Endodermal cell (in vitro differentiated cells): ENCODE data around the gene DTNA. TPM values are rescaled to one million over a fixed set of nuclear protein-coding genes. Genes with fewer than 3 reads are reported as not detected.

Experiments used
- DNase-seq: peaks from one replicate; pipeline ENCODE4 v3.0.0-alpha.2; 2017
- H3K27ac ChIP-seq: 2 replicates; pipeline ENCODE4 v1.5.1; 2013; ENCODE audit warnings: mild to moderate bottlenecking, low read depth, low read length, moderate library complexity
- H3K27me3 ChIP-seq: 2 replicates; pipeline ENCODE4 v1.6.1; 2013; ENCODE audit warnings: mild to moderate bottlenecking, low read length, moderate library complexity; ENCODE audit not compliant: insufficient read depth, control insufficient read depth, poor library complexity, severe bottlenecking
- H3K36me3 ChIP-seq: 2 replicates; pipeline ENCODE4 v1.7.0; 2013; ENCODE audit warnings: mild to moderate bottlenecking, low read length, moderate library complexity; ENCODE audit not compliant: control insufficient read depth, insufficient read depth
- H3K4me1 ChIP-seq: one replicate; pipeline ENCODE4 v1.7.0; 2013; ENCODE audit warnings: low read length; ENCODE audit not compliant: control insufficient read depth, insufficient read depth
- H3K4me3 ChIP-seq: 2 replicates; pipeline ENCODE4 v1.5.1; 2013; ENCODE audit warnings: mild to moderate bottlenecking, low read length, moderate library complexity
- H3K9ac ChIP-seq: 2 replicates; pipeline ENCODE4 v1.6.1; 2013; ENCODE audit warnings: mild to moderate bottlenecking, low read length, moderate library complexity; ENCODE audit not compliant: poor library complexity, severe bottlenecking; ENCODE audit errors: extremely low read depth
- H3K9me3 ChIP-seq: 2 replicates; pipeline ENCODE4 v1.6.1; 2013; ENCODE audit warnings: mild to moderate bottlenecking, low read length, moderate library complexity; ENCODE audit not compliant: control insufficient read depth
- H3K27ac Mint-ChIP-seq: 2 replicates; pipeline ENCODE4 v1.8.0; 2020; ENCODE audit warnings: mixed read lengths
- H3K27me3 Mint-ChIP-seq: 2 replicates; pipeline ENCODE4 v1.8.0; 2021; ENCODE audit warnings: mild to moderate bottlenecking, mixed read lengths; ENCODE audit not compliant: insufficient read depth
- H3K36me3 Mint-ChIP-seq: 2 replicates; pipeline ENCODE4 v1.8.0; 2020; ENCODE audit warnings: low read depth, mixed read lengths
- H3K4me1 Mint-ChIP-seq: 2 replicates; pipeline ENCODE4 v1.8.0; 2020; ENCODE audit warnings: mixed read lengths
- H3K4me3 Mint-ChIP-seq: 2 replicates; pipeline ENCODE4 v1.8.0; 2020; ENCODE audit warnings: mild to moderate bottlenecking, moderate library complexity, mixed read lengths
- H3K9me3 Mint-ChIP-seq: 2 replicates; pipeline ENCODE4 v1.8.0; 2020; ENCODE audit warnings: mild to moderate bottlenecking, mixed read lengths
- WGBS, 2 experiments: methylation state at CpG; one replicate each; pipeline versions ENCODE4 v1.1.5 to v1.1.7; 2013; ENCODE audit warnings: missing lambda C conversion rate in 2 of 2, mixed read lengths in 1 of 2; ENCODE audit not compliant: insufficient coverage in 1 of 2, insufficient read length in 1 of 2; 5-methylcytosine and 5-hydroxymethylcytosine counted together
- total RNA-seq, 2 donors: library from RNA; stranded (reverse); fragmentation: NEBNext Ultra II Directional in 1 of 2; extraction: Animal tissue kit (Norgen Biotek cat#: 25700) in 1 of 2; gene quantifications; 2 replicates in 1 of 2; 3 replicates in 1 of 2; pipeline ENCODE4 v1.2.1, GENCODE V29; 2021
- TF ChIP-seq, protein P1 (sequence below): fragments of 200-600 bp; sonication (generic); conservative IDR thresholded peaks from 2 replicates; pipeline ENCODE4 v1.5.0; 2021; ENCODE audit warnings: antibody characterized with exemption, mild to moderate bottlenecking

The DTNA gene
- total RNA-seq, 2 donors from 2014 or later: 45.6 to 51.6 TPM

DNA sequence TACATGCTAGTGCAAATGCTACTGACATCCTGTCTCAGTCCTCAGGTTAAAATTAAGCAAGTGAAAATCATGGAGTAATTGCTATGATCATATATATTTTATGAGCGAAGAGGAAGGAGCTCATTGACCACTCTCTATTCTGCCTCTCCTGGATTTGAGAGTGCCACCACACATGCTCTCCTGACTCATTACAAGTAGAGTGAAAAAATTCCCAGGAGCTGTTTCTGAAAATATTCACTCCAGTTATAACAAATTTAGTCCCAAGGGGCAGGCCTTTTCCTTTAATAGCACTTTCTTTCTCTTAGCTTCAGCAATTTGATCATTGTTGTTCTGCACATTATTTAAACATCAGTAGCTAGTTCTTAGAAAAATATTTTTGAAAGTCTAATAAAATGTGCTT, 176.1 kb downstream of the DTNA start:
- TF ChIP-seq, protein P1, sequence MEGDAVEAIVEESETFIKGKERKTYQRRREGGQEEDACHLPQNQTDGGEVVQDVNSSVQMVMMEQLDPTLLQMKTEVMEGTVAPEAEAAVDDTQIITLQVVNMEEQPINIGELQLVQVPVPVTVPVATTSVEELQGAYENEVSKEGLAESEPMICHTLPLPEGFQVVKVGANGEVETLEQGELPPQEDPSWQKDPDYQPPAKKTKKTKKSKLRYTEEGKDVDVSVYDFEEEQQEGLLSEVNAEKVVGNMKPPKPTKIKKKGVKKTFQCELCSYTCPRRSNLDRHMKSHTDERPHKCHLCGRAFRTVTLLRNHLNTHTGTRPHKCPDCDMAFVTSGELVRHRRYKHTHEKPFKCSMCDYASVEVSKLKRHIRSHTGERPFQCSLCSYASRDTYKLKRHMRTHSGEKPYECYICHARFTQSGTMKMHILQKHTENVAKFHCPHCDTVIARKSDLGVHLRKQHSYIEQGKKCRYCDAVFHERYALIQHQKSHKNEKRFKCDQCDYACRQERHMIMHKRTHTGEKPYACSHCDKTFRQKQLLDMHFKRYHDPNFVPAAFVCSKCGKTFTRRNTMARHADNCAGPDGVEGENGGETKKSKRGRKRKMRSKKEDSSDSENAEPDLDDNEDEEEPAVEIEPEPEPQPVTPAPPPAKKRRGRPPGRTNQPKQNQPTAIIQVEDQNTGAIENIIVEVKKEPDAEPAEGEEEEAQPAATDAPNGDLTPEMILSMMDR: no peak
- Histone ChIP-seq H3K9ac (no peak overlapping the region), H3K4me1 (no peaks in the 10 kb centered on the region), H3K36me3 (peaks cover 33% of the 10 kb centered on the region), H3K4me3 (no peak overlapping the region), H3K9me3 (no peaks in the 10 kb centered on the region), H3K27ac (no peak overlapping the region), H3K27me3 (no peaks in the 10 kb centered on the region)
- Mint-ChIP-seq H3K27me3 (no peaks in the 10 kb centered on the region), H3K27ac (no peak overlapping the region), H3K36me3 (peaks cover 38% of the 10 kb centered on the region), H3K4me3 (no peak overlapping the region), H3K9me3 (no peaks in the 10 kb centered on the region), H3K4me1 (peaks cover 3% of the 10 kb centered on the region)
- 80 to 100% methylated on average over 1 of the region's 1 CpG for WGBS, 2 experiments
- no peak for DNase-seq

DNA sequence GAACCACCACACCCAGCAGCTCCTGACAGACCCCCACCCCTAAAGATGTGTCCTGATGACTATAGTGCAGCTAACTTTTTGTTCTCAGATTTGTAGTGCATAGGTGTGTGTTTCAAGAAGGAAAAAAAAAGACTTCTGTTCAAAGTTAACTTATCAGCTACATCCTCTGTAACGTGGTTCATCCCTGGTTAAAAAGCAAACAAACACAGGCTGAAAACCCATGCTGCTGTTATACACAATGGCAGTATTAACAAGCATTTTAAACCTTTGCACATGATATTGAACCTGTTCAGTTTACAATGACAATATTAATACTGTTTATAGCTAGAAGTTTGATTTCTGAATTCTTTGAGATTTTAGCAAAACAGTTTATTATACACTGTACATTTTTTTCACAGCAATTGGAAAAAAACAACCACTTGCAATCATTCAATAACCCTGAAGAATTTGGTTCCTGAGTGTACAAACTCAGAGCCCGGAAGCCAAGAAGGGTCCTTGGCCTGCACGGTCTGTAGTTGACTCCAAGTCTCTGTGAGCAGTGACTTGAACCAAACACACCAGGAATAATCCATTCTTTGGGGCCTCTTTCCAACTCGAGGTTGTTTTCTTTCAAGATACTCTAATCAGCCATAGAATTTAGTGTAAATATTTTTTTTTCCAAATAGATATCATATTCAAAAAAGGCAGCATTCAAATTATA, 177.9 kb downstream of the DTNA start:
- Histone ChIP-seq H3K27me3 (no peaks in the 10 kb centered on the region), H3K4me1 (no peaks in the 10 kb centered on the region), H3K27ac (no peak overlapping the region), H3K36me3 (peaks cover 28% of the 10 kb centered on the region), H3K9ac (no peak overlapping the region), H3K4me3 (no peak overlapping the region), H3K9me3 (peaks cover 8% of the 10 kb centered on the region)
- H3K9me3 Mint-ChIP-seq: peaks cover 13% of the 10 kb centered on the region
- H3K27ac Mint-ChIP-seq: no peak overlapping the region
- H3K4me3 Mint-ChIP-seq: no peak overlapping the region
- TF ChIP-seq, protein P1: no peak
- peaks cover 5% of the 10 kb centered on the region for H3K4me1 Mint-ChIP-seq
- H3K36me3 Mint-ChIP-seq: peaks cover 43% of the 10 kb centered on the region
- DNase-seq: no peak
- 86 to 90% methylated on average over 2 to 4 of the region's 4 CpGs for WGBS, 2 experiments
- no peaks in the 10 kb centered on the region for H3K27me3 Mint-ChIP-seq

DNA sequence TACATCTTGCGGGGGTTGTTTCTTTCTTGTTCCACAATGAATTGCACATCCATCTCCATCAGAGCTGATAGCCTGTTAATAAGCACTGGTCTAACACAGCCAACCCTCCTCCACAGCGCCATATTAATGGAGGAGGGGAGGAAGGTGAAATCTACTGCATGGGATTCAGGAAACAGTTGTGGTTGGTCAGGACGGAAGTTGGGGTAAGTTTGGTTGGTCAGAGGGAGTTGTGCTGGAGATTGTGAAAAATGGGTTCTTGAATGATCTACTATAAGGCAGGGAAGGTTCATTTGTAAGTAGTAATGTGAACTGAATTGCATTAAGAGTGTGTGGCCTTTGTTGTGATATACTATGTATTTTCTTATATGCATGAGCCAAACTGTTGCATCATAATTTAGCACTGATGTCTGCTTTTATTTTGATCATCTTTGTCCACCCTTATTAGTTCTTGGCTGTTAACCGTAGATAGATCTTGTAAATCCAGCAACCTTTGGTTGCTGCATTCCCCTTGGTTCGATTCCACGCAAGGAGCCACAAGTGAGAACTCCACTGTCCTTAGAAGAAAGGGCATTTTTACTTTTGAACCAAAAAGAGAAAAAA, 180.5 kb downstream of the DTNA start:
- no peak overlapping the region for H3K4me3 Mint-ChIP-seq
- Histone ChIP-seq H3K9ac (no peak overlapping the region), H3K27me3 (no peaks in the 10 kb centered on the region), H3K4me1 (no peaks in the 10 kb centered on the region), H3K9me3 (peaks cover 28% of the 10 kb centered on the region), H3K4me3 (no peak overlapping the region), H3K36me3 (peaks cover 8% of the 10 kb centered on the region), H3K27ac (no peak overlapping the region)
- H3K27me3 Mint-ChIP-seq: no peaks in the 10 kb centered on the region
- no peak overlapping the region for H3K27ac Mint-ChIP-seq
- TF ChIP-seq, protein P1: no peak
- DNase-seq: no peak
- 82 to 93% methylated on average over 3 to 6 of the region's 6 CpGs for WGBS, 2 experiments
- H3K4me1 Mint-ChIP-seq: peaks cover 5% of the 10 kb centered on the region
- H3K36me3 Mint-ChIP-seq: peaks cover 55% of the 10 kb centered on the region
- H3K9me3 Mint-ChIP-seq: peaks cover 38% of the 10 kb centered on the region
